GF-D8 (cell line): Measurements from ENCODE around the gene IFITM10.
A peak's percentile ranks its signal among the peaks of the same experiment; 100 is the strongest.
"Not testable (repeated sequence)": the region's sequence is repeated elsewhere in the genome, so short reads cannot be mapped to it uniquely, and the experiment has no call there.

Experiments used
- DNase-seq: peaks from one replicate; lab custom pipeline; 2025; lab: John Stamatoyannopoulos, UW

The IFITM10 gene

GRCh38 chr11:1778141-1778911 is 27.9 kb upstream of the IFITM10 start:
- peak; percentile 5 for DNase-seq

- DNase-seq, result peak; percentile 46
These were observed 27.3 kb upstream of the IFITM10 start for GRCh38 chr11:1777737-1778136.

GRCh38 chr11:1776944-1777715 is 26.7 kb upstream of the IFITM10 start:
- no peak for DNase-seq

- DNase-seq, result no peak
These were observed 26.0 kb upstream of the IFITM10 start for GRCh38 chr11:1776331-1776851.

DNA sequence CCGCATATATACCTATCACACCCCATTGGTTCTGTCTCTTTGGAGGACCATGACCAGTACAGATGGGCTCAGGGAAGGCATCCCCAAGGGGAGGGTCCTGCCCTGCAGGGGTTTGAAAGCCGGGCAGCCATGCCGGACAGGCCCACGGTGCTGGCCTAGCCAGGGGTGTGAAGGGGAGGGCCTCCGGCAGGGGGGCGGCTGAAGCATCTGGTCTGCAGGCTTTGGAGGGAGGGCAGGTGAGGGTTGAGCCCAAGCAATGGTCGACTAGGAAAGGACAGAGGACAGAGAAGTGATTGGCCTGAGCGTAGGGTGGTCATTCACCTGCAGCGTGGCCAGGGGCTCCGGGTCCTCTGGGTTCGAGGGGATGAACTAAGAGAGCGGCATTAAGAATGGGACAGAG is 24.5 kb upstream of the IFITM10 start:
- DNase-seq, result no peak

- no peak for DNase-seq
These were observed 23.7 kb upstream of the IFITM10 start for GRCh38 chr11:1773994-1774550.

- DNase-seq, result no peak
These were observed 23.0 kb upstream of the IFITM10 start for GRCh38 chr11:1773131-1773993.

- DNase-seq, result peak; percentile 57
These were observed 22.1 kb upstream of the IFITM10 start for GRCh38 chr11:1772270-1773130.

DNA sequence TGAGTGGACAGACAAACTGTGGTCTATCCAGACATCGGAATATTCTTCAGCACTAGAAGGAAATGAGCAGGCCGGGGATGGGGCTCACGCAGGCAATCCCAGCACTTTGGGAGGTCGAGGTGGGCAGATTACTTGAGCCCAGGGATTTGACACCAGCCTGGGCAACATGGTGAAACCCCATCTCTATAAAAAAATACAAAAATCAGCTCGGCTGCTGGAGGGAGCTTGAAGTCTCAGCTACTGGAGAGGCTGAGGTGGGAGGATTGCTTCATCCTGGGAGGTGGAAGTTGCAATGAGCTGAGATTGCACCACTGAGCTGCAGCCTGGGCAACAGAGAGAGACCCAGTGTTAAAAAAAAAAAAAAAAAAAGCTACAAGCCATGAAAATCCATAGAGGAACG is 21.3 kb upstream of the IFITM10 start:
- peak; percentile 63 for DNase-seq

DNA sequence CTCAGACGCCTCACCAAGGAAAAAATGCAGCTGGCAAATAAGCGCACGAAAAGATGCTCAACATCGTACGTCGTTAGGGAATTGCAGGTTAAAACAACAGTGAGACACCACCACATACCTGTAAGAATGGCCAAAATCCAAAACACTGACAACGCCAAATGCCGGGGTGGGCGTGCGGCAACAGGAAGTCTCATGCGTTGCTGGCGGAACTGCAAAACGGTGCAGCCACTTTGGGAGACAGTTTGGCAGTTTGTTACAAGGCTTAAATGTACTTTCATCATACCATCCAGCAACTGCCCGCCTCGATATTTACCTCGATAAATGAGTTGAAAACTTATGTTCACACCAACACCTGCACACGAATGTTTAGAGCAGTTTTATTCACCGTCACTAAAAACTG is 20.9 kb upstream of the IFITM10 start:
- DNase-seq, result no peak

DNA sequence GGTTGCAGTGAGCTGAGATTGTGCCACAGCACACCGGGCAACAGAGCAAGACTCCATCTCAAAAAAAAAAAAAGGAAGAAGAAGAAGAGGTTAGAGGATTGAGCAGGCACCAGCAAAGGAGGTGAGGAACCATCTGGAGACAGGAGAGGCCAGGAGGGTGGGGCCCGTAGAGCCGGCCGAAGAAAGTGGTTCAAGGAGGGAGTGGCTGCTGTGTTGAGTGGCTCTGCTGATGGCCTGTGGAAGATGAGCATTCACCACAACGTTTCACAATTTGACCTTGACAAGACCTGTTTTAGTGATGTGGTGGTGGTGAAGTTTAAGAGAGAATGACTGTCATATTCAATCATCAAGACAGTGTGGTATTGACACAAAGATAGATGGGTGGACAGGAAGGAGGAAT is 20.1 kb upstream of the IFITM10 start:
- DNase-seq, result no peak

DNA sequence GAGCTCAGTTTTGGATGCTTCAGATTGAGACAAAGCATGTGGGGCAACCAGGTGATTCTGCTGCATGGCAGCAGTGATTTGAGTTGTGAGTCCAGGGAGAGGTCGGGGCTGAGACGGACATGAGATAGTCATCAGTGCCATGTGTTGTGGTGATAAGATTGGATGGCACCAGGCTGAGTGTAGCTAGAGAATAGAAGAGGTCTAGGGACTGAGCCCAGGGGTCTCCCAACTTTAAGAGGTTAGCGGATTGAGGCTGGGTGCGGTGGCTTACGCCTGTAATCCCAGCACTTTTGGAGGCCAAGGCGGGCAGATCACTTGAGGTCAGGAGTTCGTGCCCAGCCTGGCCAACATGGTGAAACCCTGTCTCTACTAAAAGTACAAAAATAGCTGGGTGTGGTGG is 19.7 kb upstream of the IFITM10 start:
- DNase-seq, result no peak

DNA sequence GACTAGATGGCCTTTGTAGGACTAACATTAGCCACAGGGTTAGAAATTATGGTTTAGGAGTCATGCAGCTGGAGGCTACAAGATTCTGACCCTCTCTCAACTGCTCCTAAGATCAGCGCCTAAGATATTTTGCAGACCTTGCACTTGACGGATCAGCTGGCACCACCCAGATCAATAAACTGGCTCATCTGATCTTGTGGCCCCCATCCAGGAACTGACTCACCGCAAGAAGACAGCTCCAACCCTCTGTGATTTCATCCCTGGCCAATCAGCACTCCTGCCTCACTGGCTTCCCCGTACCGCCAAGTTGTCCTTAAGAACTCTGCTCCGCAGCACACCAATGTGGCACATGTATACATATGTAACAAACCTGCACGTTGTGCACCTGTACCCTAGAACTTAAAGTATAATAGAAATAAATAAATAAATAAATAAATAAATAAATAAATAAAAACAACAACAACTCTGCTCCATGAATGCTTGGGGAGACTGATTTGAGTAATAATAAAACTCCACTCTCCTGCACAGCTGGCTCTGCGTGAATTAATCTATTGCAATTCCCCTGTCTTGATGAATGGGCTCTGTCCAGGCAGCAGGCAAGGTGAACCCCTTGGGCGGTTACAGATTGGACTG is 19.0 kb upstream of the IFITM10 start:
- not testable (repeated sequence) for DNase-seq

DNA sequence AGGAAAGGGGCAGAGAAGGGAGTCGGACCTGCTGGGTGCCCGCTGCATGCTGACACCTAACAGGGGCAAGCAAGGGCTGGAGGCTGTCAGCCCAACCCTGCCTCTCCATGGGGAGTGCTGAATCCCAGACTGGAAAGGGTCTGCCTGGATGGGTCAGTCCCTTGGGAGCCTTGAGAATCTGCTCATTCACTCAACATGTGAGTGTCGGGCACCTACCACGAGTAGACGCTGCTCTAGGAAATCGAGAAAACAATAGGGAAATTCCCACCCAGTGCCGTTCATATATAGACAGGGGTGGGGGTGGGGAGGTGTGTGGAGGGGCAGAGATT is 17.7 kb upstream of the IFITM10 start:
- no peak for DNase-seq

GRCh38 chr11:1767399-1768140 is 17.2 kb upstream of the IFITM10 start:
- DNase-seq, result no peak

DNA sequence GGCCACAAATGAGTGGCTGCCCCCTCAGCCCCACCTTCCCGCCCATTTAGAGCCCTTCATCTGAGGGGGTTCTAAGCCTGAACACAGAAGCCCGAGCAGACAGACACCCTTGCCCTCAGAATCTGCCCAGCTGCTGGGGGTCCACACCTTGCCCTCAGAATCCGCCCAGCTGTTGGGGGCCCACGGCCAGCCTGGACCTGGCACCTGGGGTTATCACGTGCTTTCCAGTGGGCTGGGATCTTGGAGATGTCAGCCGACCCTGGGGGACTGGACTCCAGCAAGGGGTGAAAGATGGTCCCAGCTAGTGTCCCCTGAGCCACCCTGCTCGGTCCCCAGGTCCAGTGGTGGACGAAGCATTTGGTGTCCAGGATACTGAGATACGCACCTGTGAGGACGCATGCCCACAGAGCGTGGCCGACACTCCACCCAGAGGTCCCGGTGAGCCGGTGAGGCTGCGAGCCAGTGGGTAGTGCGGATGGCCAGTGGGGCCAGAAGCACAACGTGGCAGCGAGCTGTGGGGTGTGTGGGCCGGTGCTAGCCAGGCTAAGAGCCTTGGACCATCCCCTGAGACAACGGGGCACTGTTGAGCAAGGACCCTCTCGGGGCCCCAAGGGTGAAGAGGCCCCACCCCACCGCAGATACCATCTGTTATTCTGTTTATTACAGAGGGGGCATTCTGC is 16.5 kb upstream of the IFITM10 start:
- DNase-seq, result no peak

GRCh38 chr11:1765871-1766718 is 15.7 kb upstream of the IFITM10 start:
- DNase-seq, result no peak
